ENCODE measurements around the gene MRGPRF. TPM values are rescaled to one million over a fixed set of nuclear protein-coding genes. Genes with fewer than 3 reads are reported as not detected.
A peak's percentile ranks its signal among the peaks of the same experiment; 100 is the strongest.
"Not testable (repeated sequence)": the region's sequence is repeated elsewhere in the genome, so short reads cannot be mapped to it uniquely, and the experiment has no call there.

Gene MRGPRF
- total RNA-seq, 1 donor from 2014 or later, result 1.7 TPM

GRCh38 chr11:68983801-68984200, 29.2 kb downstream of the MRGPRF start:
- no peak for ATAC-seq

DNA sequence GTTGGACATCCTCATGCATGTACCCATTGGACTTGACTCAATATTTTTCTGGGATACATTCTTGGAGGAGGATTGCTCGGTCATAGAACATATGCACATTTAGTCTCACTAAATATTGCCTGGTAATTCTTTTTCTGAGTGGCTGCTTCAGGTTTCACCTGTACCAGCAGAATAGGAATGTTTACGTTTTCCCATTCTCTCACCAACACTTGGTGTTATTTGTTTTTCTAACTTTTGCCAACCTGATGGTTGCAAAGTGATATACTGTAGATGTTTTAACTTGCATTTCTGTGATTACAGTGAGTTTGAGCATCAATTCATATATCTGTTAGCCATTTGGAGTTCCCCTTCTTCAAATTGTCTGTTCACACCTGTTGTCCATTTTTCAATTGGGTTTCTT, 30.9 kb downstream of the MRGPRF start:
- ATAC-seq, result no peak

DNA sequence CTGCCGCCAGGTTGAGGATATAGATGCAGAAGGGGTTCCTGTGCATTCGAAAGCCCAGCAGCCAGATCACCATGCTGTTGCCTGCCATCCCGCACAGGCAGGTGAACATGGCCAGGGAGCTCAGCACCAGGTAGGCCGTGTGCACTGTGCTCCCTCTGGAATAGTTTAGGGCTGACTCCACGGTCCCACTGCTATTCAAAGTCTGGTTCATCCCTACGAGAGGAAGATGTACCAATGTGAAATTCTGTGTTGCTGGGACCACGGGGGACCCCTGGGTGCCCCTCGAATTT, 32.3 kb downstream of the MRGPRF start, which contains the start of gene MRGPRD:
TSS of gene MRGPRD (minus strand) at position 211 of the 290 bp plus-strand sequence. CDS start at position 211, 0 bp downstream.
- ATAC-seq, result no peak

DNA sequence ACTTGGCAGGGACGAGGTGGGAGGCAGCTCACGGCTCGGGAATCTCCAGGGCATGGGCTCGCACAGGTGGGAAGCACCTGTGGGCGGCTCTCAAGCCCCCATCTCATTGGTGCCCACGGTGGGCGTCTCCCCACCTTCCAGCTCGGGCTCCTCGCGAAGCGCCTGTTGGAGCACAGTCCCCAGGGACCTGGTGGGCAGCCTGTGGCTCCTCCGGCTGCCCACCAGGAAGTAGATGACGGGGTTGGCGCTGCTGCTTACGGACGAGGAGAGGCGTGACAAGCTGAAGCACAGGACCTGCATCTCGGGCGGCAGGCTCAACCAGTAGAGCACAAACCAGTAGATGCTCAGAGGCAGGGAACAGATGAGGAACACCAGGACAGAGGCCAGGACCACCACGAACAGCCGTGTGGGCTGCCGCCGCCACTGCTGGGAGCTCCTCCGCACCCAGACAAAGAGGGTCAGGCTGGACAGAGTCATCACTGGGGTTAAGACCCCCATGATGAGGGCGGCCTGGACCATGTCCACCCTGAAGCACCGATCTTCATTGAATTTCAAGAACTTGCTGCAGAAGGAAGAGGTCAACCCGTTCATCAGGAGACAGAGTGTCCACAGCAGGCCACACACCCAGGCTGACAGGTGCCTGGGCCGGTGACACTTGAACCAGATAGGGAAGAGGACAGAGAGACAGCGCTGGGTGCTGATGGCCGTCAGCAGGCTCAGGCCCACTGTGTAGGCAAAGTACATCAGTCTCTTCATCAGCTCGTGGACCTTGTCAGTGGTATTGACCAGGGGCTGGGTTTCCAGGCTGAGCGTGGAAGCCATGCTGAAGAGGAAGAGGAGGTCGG, 32.9 kb downstream of the MRGPRF start:
- peak; percentile 31 for ATAC-seq

- ATAC-seq, result peak; percentile 22
Observed at GRCh38 chr11:68978931-68979594, 34.0 kb downstream of the MRGPRF start.

GRCh38 chr11:68978626-68978930, 34.5 kb downstream of the MRGPRF start:
- ATAC-seq, result no peak

DNA sequence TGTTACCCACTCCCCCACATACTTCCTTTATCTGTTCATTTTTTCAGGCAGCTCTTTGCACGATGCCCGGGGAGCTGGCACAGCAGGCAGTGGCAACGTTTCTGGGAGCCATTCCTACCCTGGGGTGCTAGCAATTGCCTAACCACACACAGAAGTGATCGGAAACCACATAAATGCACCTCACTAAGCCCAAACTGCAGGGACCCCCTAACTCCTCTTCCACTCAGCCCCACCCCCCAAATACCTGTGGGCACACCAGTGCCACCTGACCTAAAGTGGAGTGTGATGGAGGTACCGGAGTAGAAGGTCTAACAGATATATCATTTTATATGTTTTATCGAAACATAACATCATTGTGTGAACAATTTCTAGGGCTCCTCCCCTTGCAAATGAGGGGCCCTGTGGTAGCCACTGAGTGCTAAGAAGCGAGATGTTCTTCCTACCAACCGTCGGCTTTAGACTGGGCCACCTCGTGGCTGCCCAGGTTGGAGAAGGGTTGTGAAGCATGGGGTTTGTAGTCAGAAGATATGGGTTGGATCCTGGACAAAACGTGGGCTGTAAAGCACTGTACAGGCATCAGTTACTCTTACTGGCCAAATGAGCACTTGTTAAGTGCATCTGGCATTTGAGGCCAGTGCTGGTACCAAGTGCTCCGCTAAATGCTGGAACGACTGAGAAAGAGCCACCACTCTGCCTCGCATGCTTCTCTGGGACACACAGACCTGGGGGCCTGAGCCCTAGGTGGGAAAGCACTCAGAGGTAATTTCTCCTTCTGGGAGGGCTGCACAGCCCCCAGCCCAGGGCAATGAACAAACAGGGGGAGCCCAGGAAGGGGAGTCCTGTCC, 35.0 kb downstream of the MRGPRF start:
- no peak for ATAC-seq

GRCh38 chr11:68976563-68976962, 36.5 kb downstream of the MRGPRF start:
- no peak for ATAC-seq

DNA sequence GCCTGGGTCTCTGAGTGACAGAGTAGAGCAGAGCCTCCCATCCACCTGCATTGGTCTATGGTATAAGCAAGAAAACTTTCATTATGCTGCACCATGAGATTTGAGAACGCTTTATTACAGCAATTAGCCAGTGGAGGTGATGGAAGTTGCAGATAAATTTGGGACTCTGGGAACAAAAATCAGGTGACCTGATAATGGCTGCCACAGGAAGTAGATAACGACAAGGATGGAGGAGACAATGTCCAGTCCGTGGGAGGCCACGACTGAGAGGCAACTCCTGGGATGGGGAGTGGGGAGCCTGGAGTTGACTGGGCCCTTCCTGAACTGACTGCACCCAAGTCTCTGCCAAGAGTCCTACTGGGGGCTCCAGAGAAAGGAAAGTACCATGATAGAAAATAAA, 37.0 kb downstream of the MRGPRF start:
- no peak for ATAC-seq

DNA sequence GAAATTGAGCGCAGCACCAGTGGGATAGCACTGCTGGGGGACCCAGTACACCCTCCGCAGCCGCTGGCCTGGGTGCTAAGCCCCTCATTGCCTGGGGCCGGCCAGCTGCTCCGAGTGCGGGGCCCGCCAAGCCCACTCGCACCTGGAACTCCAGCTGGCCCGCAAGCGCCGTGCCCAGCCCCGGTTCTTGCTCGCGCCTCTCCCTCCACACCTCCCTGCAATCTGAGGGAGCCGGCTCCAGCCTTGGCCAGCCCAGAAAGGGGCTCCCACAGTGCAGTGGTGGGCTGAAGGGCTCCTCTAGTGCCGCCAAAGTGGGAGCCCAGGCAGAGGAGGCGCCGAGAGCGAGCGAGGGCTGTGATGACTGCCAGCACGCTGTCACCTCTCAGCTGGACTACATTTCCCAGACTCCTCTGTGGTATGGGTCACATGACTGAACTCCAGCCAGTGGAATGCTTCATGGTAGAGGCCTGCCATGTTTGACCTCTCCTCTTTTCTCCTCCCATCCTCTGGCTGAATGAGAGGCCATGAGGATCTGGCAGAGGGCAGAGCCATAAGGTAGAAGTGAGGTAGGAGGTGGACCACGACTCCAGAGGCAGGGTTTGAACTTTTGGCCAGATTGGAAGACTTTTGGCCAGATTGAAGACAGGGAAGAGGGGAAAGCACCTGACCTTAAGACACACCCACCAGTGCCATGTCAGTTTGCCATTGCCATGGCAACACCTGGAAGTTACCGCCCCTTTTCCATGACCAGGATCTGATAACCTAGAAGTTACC, 38.4 kb downstream of the MRGPRF start:
- peak; percentile 68 for ATAC-seq

GRCh38 chr11:68973706-68974105, 39.3 kb downstream of the MRGPRF start:
- not testable (repeated sequence) for ATAC-seq

- ATAC-seq, result no peak
Observed at GRCh38 chr11:68973219-68973618, 39.8 kb downstream of the MRGPRF start.

- ATAC-seq, result no peak
Observed at GRCh38 chr11:68970921-68971636, 42.0 kb downstream of the MRGPRF start.

GRCh38 chr11:68969386-68969785, 43.7 kb downstream of the MRGPRF start:
- no peak for ATAC-seq

DNA sequence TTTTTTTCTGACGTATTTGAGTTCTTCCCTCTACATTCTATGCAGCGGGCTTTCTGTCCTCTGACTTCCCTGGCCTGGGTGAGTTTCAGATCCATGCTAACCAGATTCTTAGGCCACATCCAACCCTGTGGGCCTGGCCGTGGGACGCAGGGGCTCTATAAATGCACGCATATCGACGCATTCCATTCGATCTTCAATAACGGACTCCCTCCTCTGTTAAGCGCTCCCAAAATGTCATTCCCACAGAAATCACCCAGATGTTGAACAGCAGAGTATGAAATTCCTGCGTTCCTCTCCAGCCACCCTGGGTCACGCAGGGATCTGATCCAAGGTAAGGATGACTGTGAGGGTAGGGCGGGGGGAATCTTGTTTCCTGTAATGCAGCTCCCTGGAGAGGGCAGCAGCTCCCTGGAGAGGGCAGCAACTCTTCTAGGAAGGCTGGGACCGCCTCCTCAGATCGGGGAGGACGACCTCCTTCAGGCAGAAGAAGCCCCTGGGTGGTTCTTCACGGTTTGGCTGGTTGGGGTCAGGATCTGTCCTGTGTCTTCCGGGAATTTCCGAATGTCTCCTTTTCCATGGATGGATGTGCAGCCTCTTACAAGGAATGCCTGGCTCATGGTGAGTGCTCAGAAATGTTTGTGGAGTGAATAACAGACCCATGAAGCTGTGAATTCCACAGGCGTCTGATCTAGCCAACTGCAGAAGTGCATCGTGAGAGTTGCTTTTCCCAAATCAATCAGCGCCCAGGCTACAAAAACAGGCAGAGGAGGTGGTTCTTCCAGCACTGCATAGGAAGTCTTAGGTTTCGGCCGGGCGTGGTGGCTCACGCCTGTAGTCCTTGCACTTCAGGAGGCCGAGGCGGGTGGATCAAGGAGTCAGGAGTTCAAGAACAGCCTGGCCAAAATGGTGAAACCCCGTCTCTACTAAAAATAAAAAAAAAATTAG, 44.5 kb downstream of the MRGPRF start:
- no peak for ATAC-seq

- no peak for ATAC-seq
Observed at GRCh38 chr11:68966894-68967780, 45.9 kb downstream of the MRGPRF start.

DNA sequence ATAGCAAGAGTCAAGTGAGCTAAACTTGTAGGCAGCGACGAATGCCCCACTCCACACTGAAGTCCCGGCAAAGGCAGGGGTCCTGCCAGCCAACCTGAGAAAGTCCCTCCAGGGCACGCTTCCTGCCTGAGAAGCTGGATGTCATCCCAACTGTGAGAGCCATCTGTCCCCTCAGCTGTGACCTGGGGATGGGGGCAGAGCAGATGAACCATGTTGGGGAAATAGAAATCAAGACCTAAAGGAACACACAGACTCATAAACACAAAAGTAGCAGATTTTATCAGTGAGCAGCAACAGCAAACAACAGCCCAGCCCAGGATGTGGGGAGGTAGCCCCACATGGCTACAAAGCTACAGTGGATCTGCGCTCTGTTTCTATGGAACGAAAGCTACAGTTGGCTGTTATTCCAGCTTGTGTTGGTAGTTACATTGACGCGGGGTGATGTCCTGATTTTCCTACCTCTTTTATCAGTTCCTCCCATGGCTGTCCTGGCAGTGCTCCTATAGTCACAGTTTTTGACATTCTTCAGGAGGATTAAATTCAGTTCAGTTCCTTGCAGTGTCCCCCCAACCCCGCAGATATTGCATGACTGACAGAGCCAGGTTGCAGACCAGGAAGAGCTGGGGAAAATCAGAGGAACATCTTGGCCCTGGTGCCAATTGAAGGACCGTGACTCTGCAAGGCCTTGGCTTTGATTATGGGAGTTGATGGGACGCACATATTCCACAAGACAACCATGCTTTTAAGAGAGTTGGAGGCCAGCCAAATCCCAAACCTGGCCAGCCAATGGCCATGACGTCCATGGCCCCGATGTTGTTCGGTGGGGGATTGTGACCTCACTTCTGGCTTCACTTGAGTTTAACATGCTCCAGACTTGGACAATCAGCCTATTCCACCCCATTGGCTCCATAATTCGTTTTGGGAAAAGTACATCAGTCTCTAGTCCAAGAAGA, 46.9 kb downstream of the MRGPRF start:
- ATAC-seq, result no peak

- ATAC-seq, result peak; percentile 66
Observed at GRCh38 chr11:68963779-68964178, 49.3 kb downstream of the MRGPRF start.

Measured in esophagus mucosa (tissue), 1 donor.